K562 (cell line): Measurements from ENCODE around the gene FCER2. TPM values are rescaled to one million over a fixed set of nuclear protein-coding genes. Genes with fewer than 3 reads are reported as not detected.
A peak's percentile ranks its signal among the peaks of the same experiment; 100 is the strongest.

Experiments used
- ATAC-seq: fragments of 200-7000 bp; cut with Tn5 transposase; 3 replicates; pipeline ENCODE4 v1.9.1; 2020; ENCODE audit warnings: moderate library complexity
- BruUV-seq: library from RNA; stranded (reverse); fragments of 400-500 nt; replicated peaks from 2 replicates; lab custom pipeline; 2021; lab: Mats Ljungman, UMichigan
- CTCF ChIA-PET: fragments of 300-600 bp; formaldehyde crosslinking; extraction: SDS; loops from one replicate; lab custom pipeline; 2021; ENCODE audit warnings: low intra/inter-chr PET ratio; lab: Yijun Ruan, JAX
- POLR2A ChIA-PET: fragments of 300-600, 350-650 bp; sonication (Branson Sonifier 250); formaldehyde crosslinking; extraction: SDS; loops from one replicate; lab custom pipeline; 2021; ENCODE audit warnings: antibody characterized with exemption, inconsistent platforms; lab: Yijun Ruan, JAX
- DNase-seq, 4 experiments: peaks; one replicate each; pipeline versions ENCODE4 v3.0.0 to v3.0.0-alpha.2; 2011 to 2018; ENCODE audit warnings: low spot score in 3 of 4, mixed read lengths in 3 of 4; ENCODE audit errors: extremely low read depth in 1 of 4
- FAIRE-seq: peaks from 2 replicates; lab custom pipeline; 2011; peaks lifted over from hg19 to GRCh38; lab: Jason Lieb, UNC
- H2AFZ ChIP-seq: 2 replicates; pipeline ENCODE4 v1.6.0; 2011; ENCODE audit warnings: low read depth, low read length, control low read depth, inconsistent platforms
- H3K27ac ChIP-seq: fragments of 200-600 bp; 3 replicates; pipeline ENCODE4 v1.8.0; 2011; ENCODE audit warnings: low read depth, mild to moderate bottlenecking, control low read depth, inconsistent platforms, low read length, moderate library complexity, mixed read lengths; ENCODE audit errors: extremely low read depth
- H3K27me3 ChIP-seq, 2 experiments: fragments of 300-600 bp in 1 of 2; 2 replicates in 1 of 2; 3 replicates in 1 of 2; pipeline versions ENCODE4 v1.6.0 to v1.8.0; 2011; ENCODE audit warnings: inconsistent platforms in 2 of 2, low read length in 2 of 2, mild to moderate bottlenecking in 1 of 2, mixed read lengths in 1 of 2, moderate library complexity in 1 of 2; ENCODE audit not compliant: control insufficient read depth in 2 of 2, insufficient read depth in 2 of 2
- H3K36me3 ChIP-seq: fragments of 300-600 bp; 3 replicates; pipeline ENCODE4 v1.8.0; 2011; ENCODE audit warnings: mild to moderate bottlenecking, low read length, inconsistent platforms; ENCODE audit not compliant: control insufficient read depth, insufficient read depth
- H3K4me1 ChIP-seq, 2 experiments: fragments of 200-600 bp in 1 of 2; replicated peaks in 1 of 2; 2 replicates in 1 of 2; 3 replicates in 1 of 2; pipeline versions ENCODE4 v1.5.1 to v1.8.0; 2011; ENCODE audit warnings: inconsistent platforms in 2 of 2, low read length in 2 of 2, mild to moderate bottlenecking in 1 of 2, mixed read lengths in 1 of 2, moderate library complexity in 1 of 2; ENCODE audit not compliant: control insufficient read depth in 2 of 2, insufficient read depth in 2 of 2
- H3K4me2 ChIP-seq: 2 replicates; pipeline ENCODE4 v1.6.1; 2011; ENCODE audit warnings: low read length, control low read depth, inconsistent platforms, mixed read lengths; ENCODE audit not compliant: insufficient read depth
- H3K4me3 ChIP-seq: fragments of 200-600 bp; sonication (generic), shearing (Covaris generic); 2 replicates; pipeline ENCODE4 v1.5.1; 2016; ENCODE audit warnings: control low read depth, inconsistent platforms
- H3K79me2 ChIP-seq: fragments of 200-600 bp; 3 replicates; pipeline ENCODE4 v1.8.0; 2011; ENCODE audit warnings: low read length, inconsistent platforms; ENCODE audit not compliant: control insufficient read depth, insufficient read depth
- H3K9ac ChIP-seq, 2 experiments: 2 replicates each; pipeline versions ENCODE4 v1.6.0 to v1.6.1; 2011; ENCODE audit warnings: low read depth in 2 of 2, low read length in 2 of 2, control low read depth in 1 of 2, inconsistent platforms in 1 of 2, mild to moderate bottlenecking in 1 of 2, mixed read lengths in 1 of 2; ENCODE audit not compliant: insufficient read depth in 1 of 2
- H3K9me1 ChIP-seq: one replicate; pipeline ENCODE4 v1.6.0; 2011; ENCODE audit warnings: inconsistent platforms, mild to moderate bottlenecking, low read length, moderate library complexity; ENCODE audit not compliant: control insufficient read depth, insufficient read depth
- H3K9me3 ChIP-seq: replicated peaks from 2 replicates; pipeline ENCODE4 v1.5.1; 2011; ENCODE audit warnings: low read depth, low read length, inconsistent platforms; ENCODE audit not compliant: control insufficient read depth, insufficient read depth
- H4K20me1 ChIP-seq: replicated peaks from 2 replicates; pipeline ENCODE4 v1.6.1; 2011; ENCODE audit warnings: low read length, inconsistent platforms, mixed read lengths; ENCODE audit not compliant: control insufficient read depth, insufficient read depth
- CBFA2T2 ChIP-seq: fragments of 450-650 bp; conservative IDR thresholded peaks from 2 replicates; pipeline ENCODE4 v1.6.1; 2017; ENCODE audit warnings: mild to moderate bottlenecking
- DNMT1 ChIP-seq: fragments of 450-650 bp; IDR thresholded peaks from 2 replicates; pipeline ENCODE4 v1.6.1; 2016; ENCODE audit warnings: antibody characterized with exemption, mild to moderate bottlenecking
- DPF2 ChIP-seq: fragments of 450-650 bp; IDR thresholded peaks from 2 replicates; pipeline ENCODE4 v1.6.1; 2016
- NFYB ChIP-seq: IDR thresholded peaks from 2 replicates; pipeline ENCODE4 v1.6.1; 2011; ENCODE audit warnings: mild to moderate bottlenecking, moderate library complexity; ENCODE audit not compliant: insufficient read length; ENCODE audit errors: extremely low read depth
- SREBF2 ChIP-seq: sonication (generic); formaldehyde crosslinking; IDR thresholded peaks from 2 replicates; pipeline ENCODE4 v1.4.0; 2020; ENCODE audit warnings: mild to moderate bottlenecking, missing genetic modification reagents
- ZNF436 ChIP-seq: fragments of 250-450, 450-650 bp; sonication (Bioruptor Pico); formaldehyde crosslinking; IDR thresholded peaks from 2 replicates; pipeline ENCODE4 v1.7.0; 2020; ENCODE audit warnings: mild to moderate bottlenecking
- ZNF444 ChIP-seq: fragments of 250-450 bp; sonication (Bioruptor Pico); IDR thresholded peaks from 2 replicates; pipeline ENCODE4 v1.4.0; 2020; ENCODE audit warnings: mild to moderate bottlenecking, moderate library complexity
- WGBS: fragments of 100-300 bp; shearing (Covaris generic); methylation state at CpG from one replicate; pipeline ENCODE4 v1.1.6; 2016; ENCODE audit warnings: low coverage, mixed read lengths; ENCODE audit not compliant: insufficient coverage; ENCODE audit errors: missing lambda C conversion rate; 5-methylcytosine and 5-hydroxymethylcytosine counted together
- in situ Hi-C: fragments of 300-500 bp; cut with MboI; formaldehyde crosslinking; loops from 4 replicates; pipeline ENCODE4 v1.15.0; 2018; ENCODE audit warnings: inconsistent platforms, mixed read lengths
- intact Hi-C: fragments of 100-400 bp; cut with micrococcal nuclease; formaldehyde crosslinking; loops from 2 replicates; pipeline ENCODE4 v1.14.2; 2022
- polyA plus RNA-seq, 8 experiments: library from polyadenylated mRNA; depleted of rRNA in 4 of 8; stranded (reverse) in 5 of 8; unstranded in 3 of 8; fragments of >200 nt; fragmentation: Nextera tagmentation in 2 of 8; fragmentation: Illumina TruSeq in 1 of 8; extraction: Ambion mirVana in 2 of 8; extraction: Trizol in 1 of 8; gene quantifications; 2 replicates each; pipeline versions ENCODE4 v1.2.1 to v1.2.3, GENCODE V29; 2011 to 2014; ENCODE audit warnings: inconsistent platforms in 1 of 8, missing spikeins in 1 of 8
- total RNA-seq, 7 experiments: library from RNA; depleted of rRNA in 6 of 7; stranded (reverse); fragments of >200 nt in 6 of 7; fragmentation: Illumina TruSeq in 2 of 7; extraction: Trizol in 2 of 7; gene quantifications; 2 replicates each; pipeline versions ENCODE4 v1.2.1 to v1.2.3, GENCODE V29; 2011 to 2021; ENCODE audit warnings: low replicate concordance in 1 of 7
- TF ChIP-seq, protein P1 (sequence below): sonication (generic); formaldehyde crosslinking; IDR thresholded peaks from 2 replicates; pipeline ENCODE4 v1.8.0; 2023; ENCODE audit warnings: missing genetic modification reagents, mild to moderate bottlenecking, borderline replicate concordance

FCER2 gene
- total and polyA plus RNA-seq, 9 of the 15 experiments (the other 6 are each of a cell fraction or from before 2014, with no cell fraction given): 0.11 TPM; not detected in 8

- H3K27ac ChIP-seq: no peak overlapping the region
- intact Hi-C loops: no loop called here
- no peak overlapping the region for H3K4me2 ChIP-seq
- no peaks in the 10 kb centered on the region for H3K79me2 ChIP-seq
- H3K27me3 ChIP-seq: peaks cover 7 to 55% of the 10 kb centered on the region in 2 experiments
- FAIRE-seq (no peak), DNase-seq (peak in 3 of 4 experiments; percentile 18 to 45 (median 30)), ATAC-seq (0 out of 3 replicates have a peak, but pooled peaks have one; percentile 49)
- H3K36me3 ChIP-seq: no peaks in the 10 kb centered on the region
- no peak overlapping the region for H3K4me3 ChIP-seq
- peaks cover 0 to 20% of the 10 kb centered on the region in 2 experiments; a peak in 2 of 5 replicates for H3K4me1 ChIP-seq
- no peaks in the 10 kb centered on the region for H3K9me3 ChIP-seq
- in situ Hi-C loops: no loop called here
- ChIA-PET POLR2A (interaction anchor here (0.6 to 1.3 kb wide), 4 partner anchors 16 to 135 kb away, joined by 3 to 4 read pairs (median 4); no protein-coding TSS in a partner anchor), CTCF (no interaction called here)
- WGBS: 0% methylated on average over 7 of the region's 16 CpGs
- TF ChIP-seq SREBF2 (CRISPR knock-in tag): no peak
- no peak for TF ChIP-seq DNMT1
- TF ChIP-seq, protein P1, sequence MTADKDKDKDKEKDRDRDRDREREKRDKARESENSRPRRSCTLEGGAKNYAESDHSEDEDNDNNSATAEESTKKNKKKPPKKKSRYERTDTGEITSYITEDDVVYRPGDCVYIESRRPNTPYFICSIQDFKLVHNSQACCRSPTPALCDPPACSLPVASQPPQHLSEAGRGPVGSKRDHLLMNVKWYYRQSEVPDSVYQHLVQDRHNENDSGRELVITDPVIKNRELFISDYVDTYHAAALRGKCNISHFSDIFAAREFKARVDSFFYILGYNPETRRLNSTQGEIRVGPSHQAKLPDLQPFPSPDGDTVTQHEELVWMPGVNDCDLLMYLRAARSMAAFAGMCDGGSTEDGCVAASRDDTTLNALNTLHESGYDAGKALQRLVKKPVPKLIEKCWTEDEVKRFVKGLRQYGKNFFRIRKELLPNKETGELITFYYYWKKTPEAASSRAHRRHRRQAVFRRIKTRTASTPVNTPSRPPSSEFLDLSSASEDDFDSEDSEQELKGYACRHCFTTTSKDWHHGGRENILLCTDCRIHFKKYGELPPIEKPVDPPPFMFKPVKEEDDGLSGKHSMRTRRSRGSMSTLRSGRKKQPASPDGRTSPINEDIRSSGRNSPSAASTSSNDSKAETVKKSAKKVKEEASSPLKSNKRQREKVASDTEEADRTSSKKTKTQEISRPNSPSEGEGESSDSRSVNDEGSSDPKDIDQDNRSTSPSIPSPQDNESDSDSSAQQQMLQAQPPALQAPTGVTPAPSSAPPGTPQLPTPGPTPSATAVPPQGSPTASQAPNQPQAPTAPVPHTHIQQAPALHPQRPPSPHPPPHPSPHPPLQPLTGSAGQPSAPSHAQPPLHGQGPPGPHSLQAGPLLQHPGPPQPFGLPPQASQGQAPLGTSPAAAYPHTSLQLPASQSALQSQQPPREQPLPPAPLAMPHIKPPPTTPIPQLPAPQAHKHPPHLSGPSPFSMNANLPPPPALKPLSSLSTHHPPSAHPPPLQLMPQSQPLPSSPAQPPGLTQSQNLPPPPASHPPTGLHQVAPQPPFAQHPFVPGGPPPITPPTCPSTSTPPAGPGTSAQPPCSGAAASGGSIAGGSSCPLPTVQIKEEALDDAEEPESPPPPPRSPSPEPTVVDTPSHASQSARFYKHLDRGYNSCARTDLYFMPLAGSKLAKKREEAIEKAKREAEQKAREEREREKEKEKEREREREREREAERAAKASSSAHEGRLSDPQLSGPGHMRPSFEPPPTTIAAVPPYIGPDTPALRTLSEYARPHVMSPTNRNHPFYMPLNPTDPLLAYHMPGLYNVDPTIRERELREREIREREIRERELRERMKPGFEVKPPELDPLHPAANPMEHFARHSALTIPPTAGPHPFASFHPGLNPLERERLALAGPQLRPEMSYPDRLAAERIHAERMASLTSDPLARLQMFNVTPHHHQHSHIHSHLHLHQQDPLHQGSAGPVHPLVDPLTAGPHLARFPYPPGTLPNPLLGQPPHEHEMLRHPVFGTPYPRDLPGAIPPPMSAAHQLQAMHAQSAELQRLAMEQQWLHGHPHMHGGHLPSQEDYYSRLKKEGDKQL: no peak
- no peak for TF ChIP-seq ZNF444 (CRISPR knock-in tag)
- TF ChIP-seq CBFA2T2: no peak
- no peak for TF ChIP-seq NFYB
- TF ChIP-seq DPF2: no peak
- no peak for TF ChIP-seq ZNF436
- no peaks in the 10 kb centered on the region for H3K9me1 ChIP-seq
- H4K20me1 ChIP-seq: 0 out of 2 replicates have a peak, but pooled peaks cover 3% of the 10 kb centered on the region
- no TSS peak for BruUV-seq
- no peak overlapping the region for H2AFZ ChIP-seq
- H3K9ac ChIP-seq: no peak overlapping the region
Observed at GRCh38 chr19:7729211-7729610, 27.3 kb upstream of the FCER2 start.
